GM12872 (cell line): ENCODE results near the gene PTRHD1.

Source experiments
- CTCF ChIP-seq: IDR thresholded peaks from 3 replicates; pipeline ENCODE4 v1.5.1; 2011; ENCODE audit warnings: low read depth, mild to moderate bottlenecking, low read length, moderate library complexity; ENCODE audit not compliant: insufficient read depth

PTRHD1 gene

GRCh38 chr2:24788816-24789215 lies 4.4 kb downstream of the PTRHD1 start:
- TF ChIP-seq CTCF, result no peak

DNA sequence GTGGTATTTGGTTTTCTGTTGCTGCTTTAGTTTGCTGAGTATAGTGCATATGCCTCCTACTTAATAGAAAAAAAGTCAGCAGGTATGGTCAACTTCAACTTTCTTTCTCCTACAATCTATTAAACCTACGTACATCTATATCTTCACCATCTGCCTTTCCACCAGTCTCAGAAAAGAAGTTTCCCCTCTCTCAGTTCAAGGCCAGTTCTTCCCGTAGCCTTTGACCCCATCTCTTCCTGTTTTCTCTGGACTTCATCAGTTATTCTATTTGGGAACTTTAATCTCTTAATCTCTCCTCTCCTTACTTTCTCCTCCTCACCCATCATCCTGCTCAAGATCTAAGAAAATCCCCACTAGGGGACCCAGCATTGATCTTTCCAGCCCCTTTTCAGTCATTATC lies 5.7 kb downstream of the PTRHD1 start:
- no peak for TF ChIP-seq CTCF

GRCh38 chr2:24785671-24786321 lies 7.4 kb downstream of the PTRHD1 start:
- no peak for TF ChIP-seq CTCF

DNA sequence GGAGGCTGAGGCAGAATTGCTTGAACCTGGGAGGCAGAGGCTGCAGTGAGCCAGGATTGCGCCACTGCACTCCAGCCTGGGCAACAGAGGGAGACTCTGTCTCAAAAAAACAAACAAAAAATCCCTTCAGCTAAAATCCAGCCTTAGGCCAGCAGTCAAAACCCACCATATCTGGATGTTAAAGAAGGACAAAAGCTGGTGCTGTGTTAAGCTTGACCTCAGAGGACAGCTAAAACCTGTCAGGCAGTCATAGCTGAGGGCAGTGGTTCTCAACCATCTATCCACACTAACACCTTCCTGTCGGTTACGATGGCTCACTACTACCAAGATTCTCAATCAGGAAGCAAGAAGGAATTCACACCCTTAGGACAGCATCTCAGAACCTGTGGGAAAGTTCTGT lies 9.6 kb downstream of the PTRHD1 start:
- no peak for TF ChIP-seq CTCF

DNA sequence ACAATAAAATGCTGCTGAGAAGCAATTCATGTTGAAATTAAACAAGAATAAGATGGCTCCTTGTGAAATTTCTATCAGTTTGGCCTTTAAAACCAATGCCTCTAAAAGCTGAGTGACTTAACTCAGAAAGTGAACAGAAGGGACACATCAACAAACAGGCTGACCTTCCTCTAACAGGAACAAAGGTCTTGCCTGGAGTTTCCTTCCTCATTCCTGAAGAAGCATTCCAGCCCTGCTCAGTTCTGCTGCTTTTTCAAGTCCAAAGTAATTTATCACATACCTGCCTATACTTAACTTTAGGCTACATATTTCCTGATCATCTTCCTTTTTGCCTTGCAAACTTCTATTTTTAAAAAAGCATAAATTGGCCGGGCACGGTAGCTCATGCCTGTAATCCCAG lies 14.1 kb downstream of the PTRHD1 start:
- no peak for TF ChIP-seq CTCF

GRCh38 chr2:24774373-24774772 lies 18.8 kb downstream of the PTRHD1 start:
- no peak for TF ChIP-seq CTCF

- no peak for TF ChIP-seq CTCF
Observed at GRCh38 chr2:24771764-24772586, 21.2 kb downstream of the PTRHD1 start.
